GM23338 (cell line): ENCODE measurements around the gene NUAK2. TPM values are rescaled to one million over a fixed set of nuclear protein-coding genes. Genes with fewer than 3 reads are reported as not detected.

ENCODE experiments used
- ATAC-seq: fragments of 200-7000 bp; cut with Tn5 transposase; 3 replicates; pipeline ENCODE4 v1.9.1; 2020
- DNase-seq: peaks from one replicate; pipeline ENCODE4 v3.0.0-alpha.2; 2015; ENCODE audit warnings: low spot score
- H2AFZ ChIP-seq: fragments of 200-600 bp; sonication (generic); 2 replicates; pipeline ENCODE4 v1.8.0; 2016; ENCODE audit warnings: antibody characterized with exemption, mild to moderate bottlenecking, moderate library complexity
- H3F3A ChIP-seq: fragments of 200-600 bp; sonication (generic); replicated peaks from 2 replicates; pipeline ENCODE4 v1.8.0; 2017; ENCODE audit warnings: antibody characterized with exemption, mixed run types, low read depth
- H3K27ac ChIP-seq: fragments of 200-600 bp; sonication (generic); 2 replicates; pipeline ENCODE4 v1.6.1; 2016; ENCODE audit warnings: low read depth
- H3K27me3 ChIP-seq: fragments of 200-600 bp; sonication (generic); 2 replicates; pipeline ENCODE4 v1.8.0; 2016; ENCODE audit warnings: mild to moderate bottlenecking, mixed run types, moderate library complexity; ENCODE audit not compliant: insufficient read depth
- H3K36me3 ChIP-seq: fragments of 200-600 bp; sonication (generic); 2 replicates; pipeline ENCODE4 v1.8.0; 2016; ENCODE audit warnings: mild to moderate bottlenecking; ENCODE audit not compliant: insufficient read depth
- H3K4me1 ChIP-seq: fragments of 200-600 bp; sonication (generic); 2 replicates; pipeline ENCODE4 v1.8.0; 2016; ENCODE audit warnings: mild to moderate bottlenecking, moderate library complexity; ENCODE audit not compliant: insufficient read depth
- H3K4me2 ChIP-seq: fragments of 200-600 bp; sonication (generic); 2 replicates; pipeline ENCODE4 v1.7.1; 2017; ENCODE audit warnings: mixed run types
- H3K4me3 ChIP-seq: fragments of 200-600 bp; sonication (generic); 2 replicates; pipeline ENCODE4 v1.6.1; 2016; ENCODE audit warnings: mixed run types
- H3K79me2 ChIP-seq: fragments of 200-600 bp; sonication (generic); replicated peaks from 2 replicates; pipeline ENCODE4 v1.8.0; 2017; ENCODE audit warnings: mild to moderate bottlenecking; ENCODE audit not compliant: insufficient read depth
- H3K9me2 ChIP-seq: fragments of 200-600 bp; sonication (generic); 2 replicates; pipeline ENCODE4 v1.8.0; 2017; ENCODE audit not compliant: insufficient read depth
- H4K20me1 ChIP-seq: fragments of 200-600 bp; sonication (generic); replicated peaks from 2 replicates; pipeline ENCODE4 v1.8.0; 2017; ENCODE audit warnings: mild to moderate bottlenecking; ENCODE audit not compliant: insufficient read depth
- H3K27ac Mint-ChIP-seq: 2 replicates; pipeline ENCODE4 v1.8.0; 2020; ENCODE audit warnings: inconsistent platforms, mild to moderate bottlenecking, moderate library complexity, mixed read lengths
- H3K27me3 Mint-ChIP-seq: 3 replicates; pipeline ENCODE4 v1.8.0; 2022; ENCODE audit warnings: low read depth, mild to moderate bottlenecking, moderate library complexity, mixed read lengths, inconsistent platforms; ENCODE audit not compliant: insufficient read depth, poor library complexity
- H3K36me3 Mint-ChIP-seq: 3 replicates; pipeline ENCODE4 v1.8.0; 2021; ENCODE audit warnings: low read depth, mild to moderate bottlenecking, inconsistent platforms, moderate library complexity, mixed read lengths
- H3K4me1 Mint-ChIP-seq: 3 replicates; pipeline ENCODE4 v1.8.0; 2020; ENCODE audit warnings: mild to moderate bottlenecking, inconsistent platforms, mixed read lengths
- H3K4me3 Mint-ChIP-seq: 3 replicates; pipeline ENCODE4 v1.8.0; 2021; ENCODE audit warnings: moderate library complexity, mild to moderate bottlenecking, inconsistent platforms, mixed read lengths
- H3K9me3 Mint-ChIP-seq: 3 replicates; pipeline ENCODE4 v1.8.0; 2020; ENCODE audit warnings: moderate library complexity, mild to moderate bottlenecking, inconsistent platforms, mixed read lengths
- EZH2 ChIP-seq: fragments of 200-600 bp; sonication (generic); IDR thresholded peaks from one replicate; pipeline ENCODE4 v1.8.0; 2017; ENCODE audit warnings: antibody characterized with exemption, mild to moderate bottlenecking, low read depth; ENCODE audit not compliant: unreplicated experiment
- ZNF114 ChIP-seq: fragments of 250-450 bp; sonication (Bioruptor Pico); IDR thresholded peaks from 2 replicates; pipeline ENCODE4 v1.5.0; 2020; ENCODE audit warnings: mild to moderate bottlenecking, moderate library complexity
- polyA plus RNA-seq: library from polyadenylated mRNA; unstranded; fragments of >200 nt; fragmentation: Nextera tagmentation; extraction: Ambion mirVana; gene quantifications from 2 replicates; pipeline ENCODE4 v1.2.1, GENCODE V29; 2016
- total RNA-seq: library from RNA; depleted of rRNA; stranded (reverse); fragments of >200 nt; shearing (Covaris generic); gene quantifications from 2 replicates; pipeline ENCODE4 v1.2.3, GENCODE V29; 2014
- TF ChIP-seq, protein P1 (sequence below), 2 experiments: fragments of 200-600 bp in 1 of 2; sonication (generic) in 1 of 2; conservative IDR thresholded peaks; 2 replicates each; pipeline versions ENCODE4 v1.5.1 to v1.6.1; 2016 to 2017; ENCODE audit warnings: antibody characterized with exemption in 2 of 2, low read depth in 2 of 2, mild to moderate bottlenecking in 2 of 2, moderate library complexity in 1 of 2
- TF ChIP-seq, protein P2 (sequence below): fragments of 250-450 bp; sonication (Bioruptor Pico); IDR thresholded peaks from 2 replicates; pipeline ENCODE4 v1.5.0; 2020; ENCODE audit warnings: mild to moderate bottlenecking, moderate library complexity

NUAK2 gene
- total and polyA plus RNA-seq, 2 experiments from 2014 or later = 7.8 to 15.3 TPM

- Mint-ChIP-seq H3K4me3 (no peak overlapping the region), H3K36me3 (peaks cover 7% of the 10 kb centered on the region; the same call in 2 of the 3 replicates), H3K9me3 (no peaks in the 10 kb centered on the region), H3K4me1 (peaks cover 34% of the 10 kb centered on the region), H3K27ac (no peak overlapping the region), H3K27me3 (peaks cover 16% of the 10 kb centered on the region)
- Histone ChIP-seq H3K27ac (no peak overlapping the region), H3K4me2 (no peak overlapping the region), H3K9me2 (no peaks in the 10 kb centered on the region), H3F3A (peaks cover 6% of the 10 kb centered on the region; the same call in 1 of the 2 replicates), H2AFZ (no peak overlapping the region), H3K27me3 (no peaks in the 10 kb centered on the region), H4K20me1 (no peaks in the 10 kb centered on the region), H3K4me3 (no peak overlapping the region), H3K36me3 (no peaks in the 10 kb centered on the region), H3K79me2 (no peaks in the 10 kb centered on the region), H3K4me1 (peaks cover 26% of the 10 kb centered on the region; the same call in 1 of the 2 replicates)
- ATAC-seq (no peak), DNase-seq (no peak)
- TF ChIP-seq, protein P1, sequence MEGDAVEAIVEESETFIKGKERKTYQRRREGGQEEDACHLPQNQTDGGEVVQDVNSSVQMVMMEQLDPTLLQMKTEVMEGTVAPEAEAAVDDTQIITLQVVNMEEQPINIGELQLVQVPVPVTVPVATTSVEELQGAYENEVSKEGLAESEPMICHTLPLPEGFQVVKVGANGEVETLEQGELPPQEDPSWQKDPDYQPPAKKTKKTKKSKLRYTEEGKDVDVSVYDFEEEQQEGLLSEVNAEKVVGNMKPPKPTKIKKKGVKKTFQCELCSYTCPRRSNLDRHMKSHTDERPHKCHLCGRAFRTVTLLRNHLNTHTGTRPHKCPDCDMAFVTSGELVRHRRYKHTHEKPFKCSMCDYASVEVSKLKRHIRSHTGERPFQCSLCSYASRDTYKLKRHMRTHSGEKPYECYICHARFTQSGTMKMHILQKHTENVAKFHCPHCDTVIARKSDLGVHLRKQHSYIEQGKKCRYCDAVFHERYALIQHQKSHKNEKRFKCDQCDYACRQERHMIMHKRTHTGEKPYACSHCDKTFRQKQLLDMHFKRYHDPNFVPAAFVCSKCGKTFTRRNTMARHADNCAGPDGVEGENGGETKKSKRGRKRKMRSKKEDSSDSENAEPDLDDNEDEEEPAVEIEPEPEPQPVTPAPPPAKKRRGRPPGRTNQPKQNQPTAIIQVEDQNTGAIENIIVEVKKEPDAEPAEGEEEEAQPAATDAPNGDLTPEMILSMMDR (conservative IDR thresholded peaks at IDR 0.05; ENCODE audit: low read depth in 2 of 2) = no peak
- TF ChIP-seq, protein P2, sequence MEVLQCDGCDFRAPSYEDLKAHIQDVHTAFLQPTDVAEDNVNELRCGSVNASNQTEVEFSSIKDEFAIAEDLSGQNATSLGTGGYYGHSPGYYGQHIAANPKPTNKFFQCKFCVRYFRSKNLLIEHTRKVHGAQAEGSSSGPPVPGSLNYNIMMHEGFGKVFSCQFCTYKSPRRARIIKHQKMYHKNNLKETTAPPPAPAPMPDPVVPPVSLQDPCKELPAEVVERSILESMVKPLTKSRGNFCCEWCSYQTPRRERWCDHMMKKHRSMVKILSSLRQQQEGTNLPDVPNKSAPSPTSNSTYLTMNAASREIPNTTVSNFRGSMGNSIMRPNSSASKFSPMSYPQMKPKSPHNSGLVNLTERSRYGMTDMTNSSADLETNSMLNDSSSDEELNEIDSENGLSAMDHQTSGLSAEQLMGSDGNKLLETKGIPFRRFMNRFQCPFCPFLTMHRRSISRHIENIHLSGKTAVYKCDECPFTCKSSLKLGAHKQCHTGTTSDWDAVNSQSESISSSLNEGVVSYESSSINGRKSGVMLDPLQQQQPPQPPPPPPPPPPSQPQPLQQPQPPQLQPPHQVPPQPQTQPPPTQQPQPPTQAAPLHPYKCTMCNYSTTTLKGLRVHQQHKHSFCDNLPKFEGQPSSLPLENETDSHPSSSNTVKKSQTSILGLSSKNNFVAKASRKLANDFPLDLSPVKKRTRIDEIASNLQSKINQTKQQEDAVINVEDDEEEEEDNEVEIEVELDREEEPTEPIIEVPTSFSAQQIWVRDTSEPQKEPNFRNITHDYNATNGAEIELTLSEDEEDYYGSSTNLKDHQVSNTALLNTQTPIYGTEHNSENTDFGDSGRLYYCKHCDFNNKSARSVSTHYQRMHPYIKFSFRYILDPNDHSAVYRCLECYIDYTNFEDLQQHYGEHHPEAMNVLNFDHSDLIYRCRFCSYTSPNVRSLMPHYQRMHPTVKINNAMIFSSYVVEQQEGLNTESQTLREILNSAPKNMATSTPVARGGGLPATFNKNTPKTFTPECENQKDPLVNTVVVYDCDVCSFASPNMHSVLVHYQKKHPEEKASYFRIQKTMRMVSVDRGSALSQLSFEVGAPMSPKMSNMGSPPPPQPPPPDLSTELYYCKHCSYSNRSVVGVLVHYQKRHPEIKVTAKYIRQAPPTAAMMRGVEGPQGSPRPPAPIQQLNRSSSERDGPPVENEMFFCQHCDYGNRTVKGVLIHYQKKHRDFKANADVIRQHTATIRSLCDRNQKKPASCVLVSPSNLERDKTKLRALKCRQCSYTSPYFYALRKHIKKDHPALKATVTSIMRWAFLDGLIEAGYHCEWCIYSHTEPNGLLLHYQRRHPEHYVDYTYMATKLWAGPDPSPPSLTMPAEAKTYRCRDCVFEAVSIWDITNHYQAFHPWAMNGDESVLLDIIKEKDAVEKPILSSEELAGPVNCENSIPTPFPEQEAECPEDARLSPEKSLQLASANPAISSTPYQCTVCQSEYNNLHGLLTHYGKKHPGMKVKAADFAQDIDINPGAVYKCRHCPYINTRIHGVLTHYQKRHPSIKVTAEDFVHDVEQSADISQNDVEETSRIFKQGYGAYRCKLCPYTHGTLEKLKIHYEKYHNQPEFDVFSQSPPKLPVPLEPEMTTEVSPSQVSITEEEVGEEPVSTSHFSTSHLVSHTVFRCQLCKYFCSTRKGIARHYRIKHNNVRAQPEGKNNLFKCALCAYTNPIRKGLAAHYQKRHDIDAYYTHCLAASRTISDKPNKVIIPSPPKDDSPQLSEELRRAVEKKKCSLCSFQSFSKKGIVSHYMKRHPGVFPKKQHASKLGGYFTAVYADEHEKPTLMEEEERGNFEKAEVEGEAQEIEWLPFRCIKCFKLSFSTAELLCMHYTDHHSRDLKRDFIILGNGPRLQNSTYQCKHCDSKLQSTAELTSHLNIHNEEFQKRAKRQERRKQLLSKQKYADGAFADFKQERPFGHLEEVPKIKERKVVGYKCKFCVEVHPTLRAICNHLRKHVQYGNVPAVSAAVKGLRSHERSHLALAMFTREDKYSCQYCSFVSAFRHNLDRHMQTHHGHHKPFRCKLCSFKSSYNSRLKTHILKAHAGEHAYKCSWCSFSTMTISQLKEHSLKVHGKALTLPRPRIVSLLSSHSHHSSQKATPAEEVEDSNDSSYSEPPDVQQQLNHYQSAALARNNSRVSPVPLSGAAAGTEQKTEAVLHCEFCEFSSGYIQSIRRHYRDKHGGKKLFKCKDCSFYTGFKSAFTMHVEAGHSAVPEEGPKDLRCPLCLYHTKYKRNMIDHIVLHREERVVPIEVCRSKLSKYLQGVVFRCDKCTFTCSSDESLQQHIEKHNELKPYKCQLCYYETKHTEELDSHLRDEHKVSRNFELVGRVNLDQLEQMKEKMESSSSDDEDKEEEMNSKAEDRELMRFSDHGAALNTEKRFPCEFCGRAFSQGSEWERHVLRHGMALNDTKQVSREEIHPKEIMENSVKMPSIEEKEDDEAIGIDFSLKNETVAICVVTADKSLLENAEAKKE (CRISPR knock-in tag) = no peak
- no peak for TF ChIP-seq ZNF114 (CRISPR knock-in tag)
Measured at GRCh38 chr1:205271745-205272144, 49.8 kb downstream of the NUAK2 start.

DNA sequence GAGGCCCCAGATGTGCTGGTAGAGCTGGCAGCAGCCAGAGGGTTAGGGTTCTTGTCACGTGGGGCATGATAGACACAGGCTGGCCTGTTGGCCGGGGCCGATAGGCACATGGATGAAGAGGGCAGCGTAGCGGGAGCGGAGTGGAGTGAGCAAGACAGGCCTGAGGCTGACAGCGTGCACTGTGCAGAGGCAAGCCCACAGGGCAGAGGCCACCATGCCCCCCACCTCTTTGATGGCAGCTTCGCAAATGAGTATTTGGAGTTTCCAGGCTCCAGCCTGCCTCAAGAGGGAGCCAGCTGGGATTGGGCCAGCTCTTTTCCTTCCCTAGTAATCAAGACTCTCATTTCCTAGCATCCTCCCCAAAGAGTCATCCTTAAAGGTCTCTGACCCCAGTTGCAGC lies 50.3 kb downstream of the NUAK2 start:
- no peak for TF ChIP-seq EZH2
- TF ChIP-seq, protein P1 (conservative IDR thresholded peaks at IDR 0.05; ENCODE audit: low read depth in 2 of 2) = peak; percentile 27 to 50; a peak in 3 of 4 replicates
- Histone ChIP-seq H4K20me1 (no peaks in the 10 kb centered on the region), H3K27ac (no peak overlapping the region), H3K4me1 (peaks cover 30% of the 10 kb centered on the region; the same call in 1 of the 2 replicates), H3K4me2 (no peak overlapping the region), H3K27me3 (no peaks in the 10 kb centered on the region), H3F3A (peaks cover 6% of the 10 kb centered on the region; the same call in 1 of the 2 replicates), H2AFZ (no peak overlapping the region), H3K9me2 (no peaks in the 10 kb centered on the region), H3K36me3 (no peaks in the 10 kb centered on the region), H3K4me3 (no peak overlapping the region), H3K79me2 (no peaks in the 10 kb centered on the region)
- ATAC-seq (no peak), DNase-seq (no peak)
- H3K27ac Mint-ChIP-seq = no peak overlapping the region
- peaks cover 7% of the 10 kb centered on the region; the same call in 2 of the 3 replicates for H3K36me3 Mint-ChIP-seq
- no peak overlapping the region for H3K4me3 Mint-ChIP-seq
- no peaks in the 10 kb centered on the region for H3K9me3 Mint-ChIP-seq
- peaks cover 37% of the 10 kb centered on the region for H3K4me1 Mint-ChIP-seq
- H3K27me3 Mint-ChIP-seq = peaks cover 16% of the 10 kb centered on the region
